Body of pancreas (tissue), 4 donors: ENCODE data around the gene PRSS3.
"Not testable (repeated sequence)": the region's sequence is repeated elsewhere in the genome, so short reads cannot be mapped to it uniquely, and the experiment has no call there.

Experiments
- POLR2A ChIP-seq, 3 donors: fragments of 450-650 bp; IDR thresholded peaks; one replicate each; pipeline ENCODE4 v1.6.1; 2016; ENCODE audit warnings: antibody characterized with exemption in 3 of 3, mild to moderate bottlenecking in 2 of 3
- TF ChIP-seq, protein P1 (sequence below), 7 experiments: fragments of 450-650 bp in 4 of 7; fragments of 200-600 bp in 3 of 7; sonication (generic) in 3 of 7; IDR thresholded peaks; one replicate each; pipeline ENCODE4 v1.5.1; 2016 to 2019; ENCODE audit warnings: antibody characterized with exemption in 7 of 7

DNA sequence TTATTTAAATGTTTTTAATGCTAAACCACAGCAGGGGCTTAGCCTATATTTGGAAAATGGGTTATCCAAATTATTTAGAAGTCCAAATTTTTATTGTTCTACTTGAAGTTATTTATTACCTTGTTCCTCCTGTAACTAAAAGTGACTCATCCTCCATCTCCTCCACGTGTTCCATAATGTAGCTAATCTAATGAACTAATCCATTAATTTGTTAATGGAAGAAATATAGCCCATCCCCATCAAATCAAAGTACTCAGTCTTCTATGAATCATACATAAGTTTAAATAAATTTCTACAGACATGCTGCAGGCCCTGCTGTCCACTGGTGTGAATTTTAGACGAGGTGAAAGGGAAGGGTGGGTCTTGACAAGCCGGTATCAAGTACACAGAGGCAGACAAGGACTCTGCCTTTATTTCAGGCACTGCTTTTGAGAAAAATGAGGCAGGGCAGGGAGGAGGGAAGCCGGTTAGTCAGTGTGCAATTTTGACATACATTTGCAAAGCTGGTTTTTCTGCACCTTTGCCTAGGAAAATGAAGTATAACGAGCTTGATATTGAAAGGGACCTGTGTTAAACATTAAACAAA is 21.2 kb upstream of the PRSS3 start:
- TF ChIP-seq, protein P1, sequence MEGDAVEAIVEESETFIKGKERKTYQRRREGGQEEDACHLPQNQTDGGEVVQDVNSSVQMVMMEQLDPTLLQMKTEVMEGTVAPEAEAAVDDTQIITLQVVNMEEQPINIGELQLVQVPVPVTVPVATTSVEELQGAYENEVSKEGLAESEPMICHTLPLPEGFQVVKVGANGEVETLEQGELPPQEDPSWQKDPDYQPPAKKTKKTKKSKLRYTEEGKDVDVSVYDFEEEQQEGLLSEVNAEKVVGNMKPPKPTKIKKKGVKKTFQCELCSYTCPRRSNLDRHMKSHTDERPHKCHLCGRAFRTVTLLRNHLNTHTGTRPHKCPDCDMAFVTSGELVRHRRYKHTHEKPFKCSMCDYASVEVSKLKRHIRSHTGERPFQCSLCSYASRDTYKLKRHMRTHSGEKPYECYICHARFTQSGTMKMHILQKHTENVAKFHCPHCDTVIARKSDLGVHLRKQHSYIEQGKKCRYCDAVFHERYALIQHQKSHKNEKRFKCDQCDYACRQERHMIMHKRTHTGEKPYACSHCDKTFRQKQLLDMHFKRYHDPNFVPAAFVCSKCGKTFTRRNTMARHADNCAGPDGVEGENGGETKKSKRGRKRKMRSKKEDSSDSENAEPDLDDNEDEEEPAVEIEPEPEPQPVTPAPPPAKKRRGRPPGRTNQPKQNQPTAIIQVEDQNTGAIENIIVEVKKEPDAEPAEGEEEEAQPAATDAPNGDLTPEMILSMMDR (IDR thresholded peaks at IDR 0.05): not testable (repeated sequence)
- TF ChIP-seq POLR2A (IDR thresholded peaks at IDR 0.05): not testable (repeated sequence)
